Activated CD4-positive, alpha-beta memory T cell treated with anti-CD3 and anti-CD28 coated beads, Interleukin-2, amount 10 ng/mL, durations not matched to agents 7 days and 5 days (primary cell): ENCODE results near the gene AKR1C8. TPM values are rescaled to one million over a fixed set of nuclear protein-coding genes. Genes with fewer than 3 reads are reported as not detected.
"Not testable (repeated sequence)": the region's sequence is repeated elsewhere in the genome, so short reads cannot be mapped to it uniquely, and the experiment has no call there.

Source experiments
- CTCF ChIA-PET: fragments of 350-600 bp; sonication (Branson Sonifier 250); formaldehyde crosslinking; loops from one replicate; lab custom pipeline; 2021; ENCODE audit warnings: antibody characterized with exemption, inconsistent platforms; lab: Charles Lee
- POLR2A ChIA-PET: fragments of 350-600 bp; sonication (Branson Sonifier 250); formaldehyde crosslinking; loops from one replicate; lab custom pipeline; 2021; ENCODE audit warnings: antibody characterized with exemption; lab: Charles Lee
- DNase-seq: peaks from one replicate; pipeline ENCODE4 v3.0.0-alpha.2; 2020
- H3K27ac Mint-ChIP-seq: one replicate; pipeline ENCODE4 v1.8.0; 2021; ENCODE audit warnings: mild to moderate bottlenecking, mixed read lengths
- H3K27me3 Mint-ChIP-seq: one replicate; pipeline ENCODE4 v1.8.0; 2021; ENCODE audit warnings: mixed read lengths
- H3K36me3 Mint-ChIP-seq: one replicate; pipeline ENCODE4 v1.8.0; 2021; ENCODE audit warnings: low read depth, mixed read lengths
- H3K4me1 Mint-ChIP-seq: one replicate; pipeline ENCODE4 v1.8.0; 2021; ENCODE audit warnings: mixed read lengths
- H3K4me3 Mint-ChIP-seq: one replicate; pipeline ENCODE4 v1.8.0; 2021; ENCODE audit warnings: mild to moderate bottlenecking, mixed read lengths
- H3K9me3 Mint-ChIP-seq: one replicate; pipeline ENCODE4 v1.8.0; 2021; ENCODE audit warnings: mixed read lengths
- total RNA-seq, 2 experiments: library from RNA; stranded (reverse); gene quantifications; one replicate each; pipeline ENCODE4 v1.2.3, GENCODE V29; 2021

Gene AKR1C8
- total RNA-seq, 2 experiments from 2014 or later: 0.63 to 1.5 TPM

GRCh38 chr10:5119997-5120396 lies 65.0 kb downstream of the AKR1C8 start:
- H3K9me3 Mint-ChIP-seq, H3K4me3 Mint-ChIP-seq, CTCF ChIA-PET, H3K27ac Mint-ChIP-seq, H3K36me3 Mint-ChIP-seq, H3K27me3 Mint-ChIP-seq, POLR2A ChIA-PET, DNase-seq, H3K4me1 Mint-ChIP-seq: not testable (repeated sequence)

DNA sequence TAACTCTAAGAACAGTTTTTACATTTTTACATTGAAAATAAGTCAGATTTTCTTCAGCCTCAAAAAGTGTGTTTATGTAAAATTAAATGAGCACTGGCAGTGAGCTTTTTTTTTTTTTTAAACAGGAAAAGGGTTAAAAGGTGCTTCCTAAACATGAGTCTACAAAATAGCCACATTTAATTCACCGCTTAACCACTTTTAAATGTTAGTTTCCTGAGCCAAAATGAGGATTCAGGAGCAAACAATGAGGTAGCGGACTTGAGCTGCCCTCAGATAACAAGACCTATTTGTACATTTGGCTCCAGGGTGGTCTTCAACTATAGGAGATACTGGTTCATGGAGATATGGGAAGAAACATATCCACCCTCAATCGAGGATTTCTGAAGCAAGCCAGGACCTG lies 67.9 kb downstream of the AKR1C8 start:
- H3K4me1 Mint-ChIP-seq: no peaks in the 10 kb centered on the region
- no peaks in the 10 kb centered on the region for H3K36me3 Mint-ChIP-seq
- no peak for DNase-seq
- H3K4me3 Mint-ChIP-seq: no peak overlapping the region
- peaks cover 3% of the 10 kb centered on the region for H3K9me3 Mint-ChIP-seq
- H3K27me3 Mint-ChIP-seq: no peaks in the 10 kb centered on the region
- ChIA-PET CTCF (no interaction called here), POLR2A (no interaction called here)
- H3K27ac Mint-ChIP-seq: no peak overlapping the region

DNA sequence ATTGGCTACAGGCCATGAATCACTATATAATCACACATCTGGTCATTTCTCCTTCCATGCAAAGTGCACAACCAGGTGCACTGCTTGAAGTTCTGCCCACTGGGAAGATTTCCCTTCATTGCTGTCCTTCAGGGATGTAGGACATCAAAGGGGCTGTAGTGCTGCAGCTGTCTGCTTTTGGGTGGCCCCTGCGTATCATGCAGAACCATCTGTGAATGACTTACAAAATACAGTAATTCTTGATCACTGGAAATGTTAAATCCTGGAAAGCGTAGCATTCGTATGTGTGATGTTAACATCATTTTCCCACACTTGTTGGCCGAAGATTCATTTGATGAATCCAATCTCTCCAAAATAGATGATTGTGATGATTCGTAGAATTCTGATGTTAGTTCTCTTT lies 68.3 kb downstream of the AKR1C8 start:
- Mint-ChIP-seq H3K36me3 (no peaks in the 10 kb centered on the region), H3K27ac (no peak overlapping the region), H3K4me1 (no peaks in the 10 kb centered on the region), H3K9me3 (peaks cover 3% of the 10 kb centered on the region), H3K4me3 (no peak overlapping the region), H3K27me3 (no peaks in the 10 kb centered on the region)
- ChIA-PET POLR2A (no interaction called here), CTCF (no interaction called here)
- DNase-seq: no peak

DNA sequence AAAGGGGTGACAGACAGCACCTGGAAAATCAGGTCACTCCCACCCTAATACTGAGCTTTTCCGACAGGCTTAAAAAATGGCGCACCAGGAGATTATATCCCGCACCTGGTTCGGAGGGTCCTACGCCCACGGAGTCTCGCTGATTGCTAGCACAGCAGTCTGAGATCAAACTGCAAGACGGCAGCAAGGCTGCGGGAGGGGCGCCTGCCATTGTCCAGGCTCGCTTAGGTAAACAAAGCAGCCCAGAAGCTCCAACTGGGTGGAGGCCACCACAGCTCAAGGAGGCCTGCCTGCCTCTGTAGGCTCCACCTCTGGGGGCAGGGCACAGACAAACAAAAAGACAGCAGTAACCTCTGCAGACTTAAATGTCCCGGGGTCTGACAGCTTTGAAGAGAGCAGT lies 75.1 kb downstream of the AKR1C8 start:
- DNase-seq, H3K27me3 Mint-ChIP-seq, H3K4me1 Mint-ChIP-seq, H3K4me3 Mint-ChIP-seq, H3K9me3 Mint-ChIP-seq, H3K36me3 Mint-ChIP-seq, CTCF ChIA-PET, POLR2A ChIA-PET, H3K27ac Mint-ChIP-seq: not testable (repeated sequence)

DNA sequence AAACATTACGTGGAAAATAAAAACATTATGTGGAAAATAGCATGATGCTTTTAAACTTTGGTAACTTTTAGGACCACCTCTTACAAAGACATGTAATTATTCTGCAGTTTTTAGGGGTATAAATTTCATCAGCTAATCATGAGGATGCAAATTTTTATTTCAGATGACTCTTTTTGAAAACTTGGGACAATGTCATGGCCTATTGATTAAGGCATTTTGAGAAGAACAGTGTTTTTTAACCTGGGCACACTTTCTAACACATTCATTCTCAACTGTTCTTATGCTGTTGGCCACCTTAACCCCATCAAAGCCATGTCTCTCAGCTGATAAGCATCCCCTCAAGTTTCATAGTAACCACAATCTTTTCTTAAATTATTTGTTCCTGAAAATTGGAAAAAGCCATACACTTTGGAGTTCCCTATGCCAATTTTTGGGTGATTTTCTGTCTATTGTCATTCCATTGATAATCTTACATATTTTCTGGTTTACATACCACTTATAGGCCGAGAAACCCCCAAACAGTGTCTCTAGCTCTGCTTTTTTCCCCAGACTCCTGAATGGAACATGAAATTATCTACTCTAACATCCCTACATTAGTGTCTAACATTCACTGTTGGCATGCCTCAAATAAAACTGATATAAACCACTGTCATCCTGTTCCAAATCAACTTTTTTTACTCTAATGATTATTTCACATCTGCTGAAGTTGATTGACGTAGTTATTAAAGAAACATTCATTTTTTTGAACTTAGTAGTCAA lies 76.1 kb downstream of the AKR1C8 start:
- Mint-ChIP-seq H3K36me3 (no peaks in the 10 kb centered on the region), H3K27ac (no peak overlapping the region), H3K4me3 (no peak overlapping the region), H3K9me3 (no peaks in the 10 kb centered on the region), H3K27me3 (no peaks in the 10 kb centered on the region), H3K4me1 (no peaks in the 10 kb centered on the region)
- ChIA-PET POLR2A (no interaction called here), CTCF (no interaction called here)
- DNase-seq: no peak

DNA sequence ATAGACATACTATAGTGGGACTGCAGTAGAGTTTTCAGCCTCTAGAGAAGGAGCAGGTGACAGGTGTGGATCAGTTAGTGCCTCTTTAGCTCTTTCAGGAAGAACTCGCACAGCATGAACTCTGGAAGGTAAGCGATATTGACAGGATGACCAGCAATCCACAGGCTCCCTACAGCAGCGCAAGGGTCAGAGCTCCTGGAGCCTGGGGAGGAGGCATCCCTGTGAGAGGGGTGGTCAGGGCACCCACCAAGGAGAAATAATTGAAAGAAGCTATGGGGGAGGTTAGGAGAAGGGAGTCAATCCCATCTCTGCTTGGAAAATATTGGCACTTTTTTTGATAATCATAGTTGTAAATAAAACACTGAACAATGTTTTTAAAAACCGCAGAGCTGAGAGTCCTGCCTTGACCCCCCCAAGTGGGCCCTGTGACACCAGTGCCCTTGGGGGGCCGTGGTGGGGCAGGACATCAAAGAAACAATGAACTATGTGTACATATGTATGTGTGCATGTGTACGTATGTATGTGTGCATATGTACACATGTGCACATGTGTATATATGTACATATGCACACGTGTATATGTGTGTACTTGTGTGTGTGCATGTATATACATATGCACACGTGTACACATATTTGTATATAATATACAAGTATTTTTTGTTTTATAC lies 77.0 kb downstream of the AKR1C8 start:
- no peaks in the 10 kb centered on the region for H3K27me3 Mint-ChIP-seq
- H3K4me3 Mint-ChIP-seq: no peak overlapping the region
- DNase-seq: no peak
- H3K27ac Mint-ChIP-seq: no peak overlapping the region
- no peaks in the 10 kb centered on the region for H3K36me3 Mint-ChIP-seq
- POLR2A ChIA-PET: no interaction called here
- H3K9me3 Mint-ChIP-seq: no peaks in the 10 kb centered on the region
- CTCF ChIA-PET: no interaction called here
- no peaks in the 10 kb centered on the region for H3K4me1 Mint-ChIP-seq

- H3K27me3 Mint-ChIP-seq: no peaks in the 10 kb centered on the region
- H3K36me3 Mint-ChIP-seq: no peaks in the 10 kb centered on the region
- no peak for DNase-seq
- ChIA-PET POLR2A (no interaction called here), CTCF (no interaction called here)
- H3K4me1 Mint-ChIP-seq: no peaks in the 10 kb centered on the region
- no peaks in the 10 kb centered on the region for H3K9me3 Mint-ChIP-seq
- H3K27ac Mint-ChIP-seq: no peak overlapping the region
- H3K4me3 Mint-ChIP-seq: no peak overlapping the region
Observed at GRCh38 chr10:5106553-5106952, 78.4 kb downstream of the AKR1C8 start.

- ChIA-PET CTCF (no interaction called here), POLR2A (no interaction called here)
- Mint-ChIP-seq H3K9me3 (no peaks in the 10 kb centered on the region), H3K36me3 (no peaks in the 10 kb centered on the region), H3K4me1 (no peaks in the 10 kb centered on the region), H3K4me3 (no peak overlapping the region), H3K27me3 (no peaks in the 10 kb centered on the region), H3K27ac (no peak overlapping the region)
- DNase-seq: no peak
Observed at GRCh38 chr10:5105626-5106025, 79.3 kb downstream of the AKR1C8 start.

Other genes with a start within 250 kb of the AKR1C8 start
- under 1 TPM; 0.33 to 0.85 TPM for gene AKR1C1, start 221.7 kb downstream of the AKR1C8 start, total RNA-seq
- gene AKR1C2, start 181.3 kb downstream of the AKR1C8 start, total RNA-seq: not detected
- 1 to 10 TPM; 6.0 to 7.6 TPM for gene AKR1C3, start 90.7 kb downstream of the AKR1C8 start, total RNA-seq
- not detected for gene AKR1C4, start 11.7 kb upstream of the AKR1C8 start, total RNA-seq
- gene UCN3, start 179.8 kb upstream of the AKR1C8 start, total RNA-seq: not detected
- gene TUBAL3, start 219.7 kb upstream of the AKR1C8 start, total RNA-seq: not detected
- gene NET1, start 227.4 kb upstream of the AKR1C8 start, total RNA-seq: 10 to 100 TPM; 37.1 to 40.0 TPM